Inflammatory macrophage treated with lipopolysaccharide for 1 hour (primary cell): Measurements from ENCODE around the gene LINGO1.
A peak's percentile ranks its signal among the peaks of the same experiment; 100 is the strongest.

Experiments
- DNase-seq, 2 donors: peaks; one replicate each; pipeline ENCODE4 v3.0.0-alpha.2; 2020 to 2022

The LINGO1 gene

GRCh38 chr15:77654975-77655374, 22.3 kb upstream of the LINGO1 start:
- peak in 1 of 2 donors; percentile 1 for DNase-seq

GRCh38 chr15:77653832-77654480, 21.2 kb upstream of the LINGO1 start:
- no peak for DNase-seq

GRCh38 chr15:77650265-77650664, 17.6 kb upstream of the LINGO1 start:
- peak in 1 of 2 donors; percentile 5 for DNase-seq

GRCh38 chr15:77649610-77650009, 16.9 kb upstream of the LINGO1 start:
- DNase-seq: no peak

- no peak for DNase-seq
Observed at GRCh38 chr15:77649017-77649416, 16.3 kb upstream of the LINGO1 start.

- no peak for DNase-seq
Observed at GRCh38 chr15:77647961-77648360, 15.2 kb upstream of the LINGO1 start.

DNA sequence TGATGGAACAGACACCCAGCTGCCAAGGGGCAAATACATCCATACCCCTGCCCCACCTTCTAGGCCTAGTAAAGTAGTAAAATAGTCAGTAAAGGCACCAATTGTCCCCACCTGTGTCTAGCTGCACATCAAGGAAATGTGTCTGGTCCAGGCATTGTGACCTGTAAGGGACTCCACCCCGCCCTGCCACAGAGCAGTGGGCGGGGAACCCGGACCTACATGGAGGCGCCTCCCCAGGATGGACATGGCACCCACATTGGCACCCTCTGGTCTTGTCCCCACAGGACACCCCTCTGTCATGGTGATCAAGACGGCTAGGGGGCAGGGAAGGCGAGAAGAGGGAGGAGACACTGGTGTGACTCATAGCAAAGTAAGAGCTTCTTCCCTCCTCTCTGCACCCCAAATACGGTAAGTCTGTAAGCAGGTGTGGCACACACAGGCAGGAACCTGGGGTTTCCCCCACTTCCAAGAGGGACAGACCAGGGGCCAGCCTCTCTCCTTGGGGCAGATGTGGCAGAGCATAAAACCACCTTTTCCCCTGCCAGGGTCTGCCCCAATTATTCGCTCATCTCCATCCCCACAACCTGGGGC, 13.5 kb upstream of the LINGO1 start:
- DNase-seq: no peak

DNA sequence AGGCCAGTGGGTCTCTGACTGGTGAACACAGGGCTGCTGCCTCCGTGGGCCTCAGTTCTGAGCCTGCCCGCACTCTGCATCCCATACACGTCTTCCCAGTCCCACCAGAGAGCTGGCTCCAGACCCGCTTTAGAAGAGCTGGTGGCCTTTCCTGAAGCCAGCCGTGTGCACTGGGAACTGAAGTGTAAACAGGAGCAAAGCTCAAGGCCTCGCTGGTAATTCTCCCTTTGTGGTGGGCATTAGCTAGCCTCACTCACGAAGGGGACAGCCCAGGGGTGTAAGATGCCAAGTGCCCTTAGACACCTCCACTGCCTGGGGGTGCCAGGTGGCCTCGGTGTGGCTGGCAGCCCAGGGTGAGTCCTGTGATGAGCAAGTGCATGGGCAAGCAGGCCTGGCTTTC, 12.9 kb upstream of the LINGO1 start:
- DNase-seq: no peak

DNA sequence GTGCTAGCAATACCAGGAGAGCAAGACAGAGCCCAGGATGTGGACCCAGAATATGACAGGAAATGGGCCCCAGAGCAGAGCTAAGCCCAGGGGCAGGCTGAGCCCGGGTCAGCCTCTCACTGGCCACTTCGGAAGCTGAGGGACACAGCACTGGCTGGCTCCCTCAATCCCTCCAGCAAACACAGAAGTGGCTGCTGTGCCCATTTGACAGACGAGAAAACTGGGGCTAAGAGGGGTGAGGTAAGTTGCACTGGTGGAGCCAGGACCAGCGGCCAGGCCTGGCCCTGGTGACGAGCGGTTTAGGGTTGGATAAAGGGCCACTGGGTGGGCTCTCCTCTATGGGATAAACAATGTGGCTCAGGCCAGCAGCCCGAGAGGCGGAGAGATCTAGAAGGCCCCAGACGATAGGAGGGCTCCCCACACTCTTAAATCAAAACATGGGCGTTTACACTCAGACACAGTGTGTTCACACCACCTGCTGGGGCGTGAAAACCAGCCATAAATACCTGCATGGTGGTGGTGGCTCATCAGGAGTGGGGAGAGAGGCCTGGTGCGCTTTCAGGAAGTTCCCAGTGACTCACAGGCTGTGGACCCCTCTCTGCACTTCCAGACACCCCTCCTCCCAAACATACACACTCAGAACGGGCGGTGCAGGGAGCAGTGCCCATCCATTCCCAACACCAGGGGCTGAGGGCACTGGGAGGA, 12.0 kb upstream of the LINGO1 start:
- no peak for DNase-seq

DNA sequence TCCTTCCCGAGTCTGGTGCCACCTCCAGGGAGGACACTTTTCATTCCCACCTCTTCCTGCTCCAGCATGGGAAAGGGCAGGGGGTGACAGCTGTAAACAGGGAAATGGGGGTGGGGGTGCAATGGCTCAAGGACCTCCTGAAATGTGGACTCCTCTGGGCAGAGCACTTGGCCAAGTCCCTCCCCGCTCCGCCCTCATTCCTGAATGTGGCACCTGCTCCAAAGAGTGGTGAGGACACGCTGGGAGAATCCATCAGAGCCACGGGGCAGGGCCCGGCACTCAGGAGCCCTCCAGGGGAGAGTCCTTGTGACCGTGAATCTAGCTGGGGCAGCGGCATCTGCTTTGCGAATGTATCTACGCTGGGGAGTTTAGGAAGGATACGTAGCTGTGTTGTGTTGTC, 11.1 kb upstream of the LINGO1 start:
- DNase-seq: no peak

- DNase-seq: no peak
Observed at GRCh38 chr15:77642793-77643430, 10.2 kb upstream of the LINGO1 start.

DNA sequence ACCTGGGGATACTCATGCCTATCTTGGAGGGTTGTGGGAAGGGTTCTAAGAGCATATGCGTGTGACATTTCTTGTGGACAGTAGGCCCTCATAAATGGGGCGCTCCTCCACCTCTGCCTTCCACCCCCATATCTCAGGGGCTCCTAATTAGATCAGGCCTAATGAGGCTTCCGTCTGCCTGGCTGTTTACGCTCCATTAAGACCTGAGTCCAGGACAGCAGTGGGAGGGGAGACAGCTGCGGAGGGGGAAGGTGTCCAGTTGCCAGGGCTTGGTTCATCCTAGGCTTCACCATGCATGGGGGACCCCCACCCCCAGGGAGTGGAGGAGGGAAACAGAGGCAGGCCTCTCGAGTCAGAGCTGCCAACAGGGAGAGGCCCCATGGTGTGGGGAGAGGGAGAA, 9.3 kb upstream of the LINGO1 start:
- DNase-seq: no peak

GRCh38 chr15:77640615-77641014, 7.9 kb upstream of the LINGO1 start:
- no peak for DNase-seq

GRCh38 chr15:77639431-77639830, 6.7 kb upstream of the LINGO1 start:
- no peak for DNase-seq

DNA sequence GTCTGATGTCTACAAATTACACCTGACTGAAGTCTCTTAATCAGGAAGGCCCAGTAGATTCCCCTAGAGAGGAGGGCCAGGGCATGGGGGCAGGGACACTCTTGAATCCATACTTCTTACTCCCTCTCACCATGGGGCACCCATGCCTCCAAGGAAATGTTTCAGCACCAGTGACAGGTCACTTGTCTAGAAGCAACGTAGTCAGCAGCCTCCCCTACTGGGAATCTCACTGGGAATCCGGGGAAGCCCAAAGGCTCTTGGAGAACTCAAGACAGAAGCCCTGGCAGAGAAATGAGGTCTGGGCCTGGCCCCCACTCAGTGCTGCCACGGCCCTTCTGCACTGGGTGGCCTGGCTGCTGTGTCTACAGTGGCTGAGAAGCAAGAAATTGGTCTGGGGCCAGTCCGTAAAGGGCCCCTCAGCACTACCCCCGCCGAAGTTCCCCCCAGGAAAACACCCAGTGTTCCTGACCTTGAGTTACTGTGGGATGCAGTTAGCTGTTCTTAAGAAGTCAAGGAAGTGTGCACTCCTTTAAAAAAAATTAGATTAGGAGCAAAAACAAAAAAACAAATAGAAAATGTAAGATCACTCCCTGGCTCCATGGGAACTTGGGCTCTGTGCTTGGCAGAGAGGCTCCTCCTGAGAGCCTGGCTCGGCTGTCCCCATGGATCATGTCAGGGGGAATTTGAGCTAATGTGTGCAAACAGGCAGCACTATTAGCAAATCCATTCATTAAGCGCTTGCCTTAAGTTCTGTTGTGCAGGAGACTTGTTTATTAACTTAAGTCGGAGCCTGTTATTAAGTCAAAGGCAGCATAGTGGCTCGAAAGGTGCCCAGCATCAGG, 5.4 kb upstream of the LINGO1 start:
- DNase-seq: no peak

- DNase-seq: no peak
Observed at GRCh38 chr15:77636209-77636608, 3.5 kb upstream of the LINGO1 start.

DNA sequence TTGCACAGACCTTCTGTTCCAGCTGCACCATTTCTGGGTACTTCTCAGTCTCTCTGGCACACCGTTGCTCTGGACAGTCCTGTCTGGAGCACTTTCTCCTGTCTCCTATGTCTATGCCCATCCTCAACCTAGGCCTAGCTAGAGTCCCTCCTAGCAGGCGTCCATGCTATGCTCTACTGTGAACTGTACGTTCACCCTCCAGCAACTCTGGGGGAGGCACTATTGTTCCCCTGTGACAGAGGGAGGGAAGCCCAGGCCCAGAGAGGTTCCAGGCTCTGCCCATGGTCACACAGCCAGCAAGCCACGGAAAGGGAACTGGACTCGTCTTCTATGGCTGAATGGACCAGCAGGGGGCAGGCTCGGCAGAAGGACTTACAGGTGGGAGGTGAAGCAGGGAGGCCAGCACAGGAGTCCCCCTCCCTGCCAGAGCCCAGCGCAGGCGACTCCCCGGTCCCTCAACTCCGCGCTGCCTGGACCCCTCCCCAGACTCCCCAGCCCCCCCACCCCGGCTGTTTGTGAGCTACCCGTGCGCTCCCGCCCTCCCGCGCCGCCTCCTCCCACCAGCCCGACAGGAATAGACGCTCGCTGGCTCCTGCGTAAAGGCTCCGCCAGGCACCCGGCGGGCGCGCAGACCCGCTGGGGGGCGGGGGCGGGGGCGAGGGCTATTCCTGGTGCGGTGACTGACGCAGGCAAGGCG, 1.7 kb upstream of the LINGO1 start:
- DNase-seq: peak; percentile 41 to 68

DNA sequence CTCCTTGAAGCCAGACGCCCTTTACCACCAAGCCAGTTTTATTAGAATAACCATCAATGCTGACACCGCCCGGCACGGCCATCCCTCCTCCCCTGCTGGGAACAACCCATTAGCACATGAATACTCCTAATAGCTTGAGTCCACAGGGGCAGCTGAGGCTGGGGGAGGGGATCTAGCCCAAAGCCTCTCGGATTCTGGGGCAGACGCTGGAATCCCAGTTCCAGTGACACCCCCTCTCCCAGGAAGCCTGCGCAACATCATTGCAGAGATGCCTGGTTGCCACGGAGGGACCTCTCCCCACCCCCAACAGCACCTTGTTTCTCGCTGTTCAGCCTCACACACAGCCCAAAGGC, 1.2 kb upstream of the LINGO1 start:
- no peak for DNase-seq

DNA sequence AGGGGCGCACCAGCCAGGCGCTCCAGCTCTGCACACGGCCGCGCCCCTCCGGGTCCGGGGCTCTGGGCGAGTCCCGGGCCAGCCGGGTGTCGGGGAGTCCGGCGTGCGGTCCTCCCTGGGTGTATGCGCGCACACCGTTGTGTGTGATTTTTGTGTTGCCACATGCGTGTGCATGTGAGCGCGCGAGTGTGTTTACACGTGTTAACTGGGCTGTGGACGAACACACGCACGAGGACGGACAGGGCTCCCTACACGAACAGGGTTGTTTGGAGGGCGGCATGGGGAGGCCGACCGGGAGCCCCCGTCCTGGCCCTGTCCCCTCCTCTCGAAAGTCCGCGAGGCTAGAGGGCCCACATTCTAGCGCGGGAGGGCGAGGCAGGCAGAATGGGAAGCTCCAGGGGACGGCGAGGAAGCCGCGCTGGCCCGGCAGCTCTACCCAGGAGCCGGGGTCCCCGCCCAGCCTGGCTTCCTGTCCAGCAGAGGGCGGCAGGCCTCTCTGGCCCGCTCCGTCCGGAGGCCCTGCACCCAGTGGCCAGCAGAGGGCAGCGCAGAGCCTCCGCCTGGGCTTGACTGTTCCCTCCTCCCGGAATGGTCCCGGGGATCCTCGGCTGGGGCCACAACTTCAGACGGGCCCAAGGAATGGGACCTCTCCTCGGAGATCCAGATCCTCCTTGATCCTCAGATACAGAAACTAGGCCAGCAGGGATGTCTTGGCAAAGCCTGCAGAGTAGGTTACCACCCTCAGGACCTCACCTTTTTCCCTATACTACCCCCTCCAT, 611 bp upstream of the LINGO1 start:
- peak; percentile 69 to 93 for DNase-seq

DNA sequence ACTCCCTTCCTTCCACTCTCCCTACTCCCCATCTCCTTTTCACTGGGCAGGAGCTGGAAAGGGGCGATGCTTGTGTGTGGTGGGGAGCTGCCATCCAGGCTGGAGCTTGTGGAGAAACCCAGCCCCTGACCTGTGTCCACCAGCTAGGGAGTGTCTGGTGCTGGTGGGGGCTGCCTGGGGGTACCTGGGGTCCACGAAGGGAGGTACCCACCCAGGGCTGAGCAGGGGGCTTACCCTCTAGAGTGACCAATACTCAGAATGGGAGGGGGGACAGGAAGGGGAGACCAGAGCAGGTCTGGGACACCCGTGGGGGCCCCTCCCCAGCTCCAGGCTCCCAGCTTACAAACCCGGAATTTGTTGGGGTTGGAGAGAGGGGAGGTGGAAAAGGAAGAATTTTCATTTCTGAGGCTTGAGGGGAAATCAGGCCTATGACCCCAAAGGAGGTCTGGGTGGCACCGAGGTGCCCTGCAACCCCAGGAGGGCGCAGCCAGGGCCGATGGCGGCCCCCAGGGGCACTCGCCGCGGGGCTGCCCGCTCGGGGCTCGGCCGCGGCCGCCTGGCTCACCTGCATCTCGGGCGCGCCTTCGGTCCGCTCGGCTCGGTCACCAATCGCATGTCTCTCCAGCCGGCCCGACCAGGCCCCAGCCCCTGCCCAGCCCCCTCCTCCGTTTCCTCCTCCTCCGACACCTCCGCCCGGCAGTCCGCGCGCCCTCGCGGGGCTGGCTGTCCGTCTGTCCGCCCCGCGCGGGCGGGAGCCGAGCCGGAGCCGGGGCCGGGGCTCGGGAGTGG, 773 bp downstream of the LINGO1 start:
- DNase-seq: no peak
